HepG2 (cell line): ENCODE data around the gene TNS1. TPM values are rescaled to one million over a fixed set of nuclear protein-coding genes. Genes with fewer than 3 reads are reported as not detected.

ENCODE experiments used
- ARID3A ChIP-seq: IDR thresholded peaks from 2 replicates; pipeline ENCODE4 v1.6.1; 2012; ENCODE audit warnings: low read depth, low read length, improper control_type of control experiment
- CEBPG ChIP-seq: IDR thresholded peaks from 2 replicates; pipeline ENCODE4 v1.6.1; 2016
- FOSL2 ChIP-seq: sonication (generic); formaldehyde crosslinking; IDR thresholded peaks from 2 replicates; pipeline ENCODE4 v1.4.0; 2020; ENCODE audit warnings: missing genetic modification reagents
- GZF1 ChIP-seq: sonication (generic); formaldehyde crosslinking; IDR thresholded peaks from 2 replicates; pipeline ENCODE4 v1.5.1; 2020; ENCODE audit warnings: mild to moderate bottlenecking, missing genetic modification reagents
- HNF4G ChIP-seq, 2 experiments: sonication (generic) in 1 of 2; formaldehyde crosslinking in 1 of 2; IDR thresholded peaks; 2 replicates each; pipeline versions ENCODE4 v1.4.0 to v1.6.1; 2011 to 2020; ENCODE audit warnings: borderline replicate concordance in 2 of 2, low read depth in 2 of 2, mild to moderate bottlenecking in 2 of 2, low read length in 1 of 2, missing genetic modification reagents in 1 of 2, moderate library complexity in 1 of 2
- MTF1 ChIP-seq: sonication (generic); formaldehyde crosslinking; IDR thresholded peaks from 2 replicates; pipeline ENCODE4 v1.5.0; 2020; ENCODE audit warnings: missing genetic modification reagents
- PAX8 ChIP-seq: sonication (generic); formaldehyde crosslinking; IDR thresholded peaks from 2 replicates; pipeline ENCODE4 v1.8.0; 2022; ENCODE audit warnings: mild to moderate bottlenecking, missing genetic modification reagents, borderline replicate concordance
- PHF8 ChIP-seq: sonication (generic); formaldehyde crosslinking; IDR thresholded peaks from 2 replicates; pipeline ENCODE4 v1.5.0; 2020; ENCODE audit warnings: missing genetic modification reagents
- RARG ChIP-seq: sonication (generic); formaldehyde crosslinking; IDR thresholded peaks from 2 replicates; pipeline ENCODE4 v1.4.0; 2020; ENCODE audit warnings: low read depth, mild to moderate bottlenecking, missing genetic modification reagents
- SP4 ChIP-seq: sonication (generic); formaldehyde crosslinking; IDR thresholded peaks from 2 replicates; pipeline ENCODE4 v1.8.1; 2023; ENCODE audit warnings: mild to moderate bottlenecking, missing genetic modification reagents
- STAG1 ChIP-seq: sonication (generic); formaldehyde crosslinking; IDR thresholded peaks from 2 replicates; pipeline ENCODE4 v1.4.0; 2020; ENCODE audit warnings: missing genetic modification reagents
- TMF1 ChIP-seq: sonication (generic); formaldehyde crosslinking; IDR thresholded peaks from 2 replicates; pipeline ENCODE4 v1.8.1; 2022; ENCODE audit warnings: low read depth, missing genetic modification reagents
- ZFP36 ChIP-seq: fragments of 150-350 bp; IDR thresholded peaks from 2 replicates; pipeline ENCODE4 v1.6.1; 2018; ENCODE audit warnings: borderline replicate concordance, low read length, low read depth; ENCODE audit not compliant: partially characterized antibody
- ZFX ChIP-seq: sonication (generic); formaldehyde crosslinking; IDR thresholded peaks from 2 replicates; pipeline ENCODE4 v1.4.0; 2020; ENCODE audit warnings: mild to moderate bottlenecking, low read depth, missing genetic modification reagents, moderate library complexity
- ZKSCAN5 ChIP-seq: sonication (generic); formaldehyde crosslinking; IDR thresholded peaks from 2 replicates; pipeline ENCODE4 v1.5.1; 2020; ENCODE audit warnings: mild to moderate bottlenecking, missing genetic modification reagents
- ZNF235 ChIP-seq: sonication (generic); formaldehyde crosslinking; IDR thresholded peaks from 2 replicates; pipeline ENCODE4 v1.8.1; 2023; ENCODE audit warnings: mild to moderate bottlenecking, missing genetic modification reagents, borderline replicate concordance
- ZNF317 ChIP-seq: sonication (generic); formaldehyde crosslinking; IDR thresholded peaks from 2 replicates; pipeline ENCODE4 v1.5.0; 2020; ENCODE audit warnings: mild to moderate bottlenecking, missing genetic modification reagents
- ZNF441 ChIP-seq: sonication (generic); formaldehyde crosslinking; IDR thresholded peaks from 2 replicates; pipeline ENCODE4 v1.7.0; 2021; ENCODE audit warnings: missing genetic modification reagents, borderline replicate concordance
- polyA plus RNA-seq, 8 experiments: library from polyadenylated mRNA; depleted of rRNA in 3 of 8; stranded (reverse) in 7 of 8; unstranded in 1 of 8; fragments of >200 nt; fragmentation: Illumina TruSeq in 4 of 8; extraction: Trizol in 4 of 8; gene quantifications; 2 replicates each; pipeline versions ENCODE4 v1.2.1 to v1.2.3, GENCODE V29; 2011 to 2016; ENCODE audit warnings: low read depth in 4 of 8, missing spikeins in 1 of 8, mixed read lengths in 1 of 8; ENCODE audit not compliant: insufficient read depth in 1 of 8
- total RNA-seq, 5 experiments: library from RNA; depleted of rRNA; stranded (reverse); fragments of >200 nt; fragmentation: Illumina TruSeq; extraction: Trizol; gene quantifications; 2 replicates each; pipeline ENCODE4 v1.2.3, GENCODE V29; 2016; ENCODE audit warnings: low read depth in 1 of 5
- TF ChIP-seq, protein P1 (sequence below): sonication (generic); formaldehyde crosslinking; conservative IDR thresholded peaks from 2 replicates; pipeline ENCODE4 v1.8.0; 2022; ENCODE audit warnings: low read depth, missing genetic modification reagents
- TF ChIP-seq, protein P2 (sequence below): sonication (generic); formaldehyde crosslinking; IDR thresholded peaks from 2 replicates; pipeline ENCODE4 v1.8.1; 2023; ENCODE audit warnings: mild to moderate bottlenecking, missing genetic modification reagents

Gene TNS1
- total and polyA plus RNA-seq, 2 of the 13 experiments (the other 11 are each of a cell fraction or from before 2014, with no cell fraction given): 1.9 to 118 TPM

GRCh38 chr2:217911283-217912097 lies 91.3 kb downstream of the TNS1 start (continued):
- TF ChIP-seq HNF4G (IDR thresholded peaks at IDR 0.05; ENCODE audit: borderline replicate concordance, low read depth, low read length) (no peak), HNF4G (CRISPR knock-in tag; IDR thresholded peaks at IDR 0.05; ENCODE audit: borderline replicate concordance, low read depth) (peak; percentile 28; the same call in 1 of the 2 replicates), ARID3A (no peak), TMF1 (CRISPR knock-in tag) (no peak), ZFP36 (no peak), CEBPG (no peak), PAX8 (CRISPR knock-in tag) (no peak), SP4 (CRISPR knock-in tag) (0 out of 2 replicates have a peak, but pooled peaks have one; percentile 13), GZF1 (CRISPR knock-in tag) (no peak), FOSL2 (CRISPR knock-in tag) (peak; percentile 48), STAG1 (CRISPR knock-in tag) (no peak), ZNF317 (no peak), MTF1 (no peak), ZFX (CRISPR knock-in tag) (0 out of 2 replicates have a peak, but pooled peaks have one; percentile 21), PHF8 (CRISPR knock-in tag) (no peak), ZNF441 (CRISPR knock-in tag) (peak; percentile 76; the same call in 1 of the 2 replicates), ZKSCAN5 (CRISPR knock-in tag) (peak; percentile 76; the same call in 1 of the 2 replicates), RARG (no peak), ZNF235 (CRISPR knock-in tag) (no peak)
- TF ChIP-seq, protein P1, sequence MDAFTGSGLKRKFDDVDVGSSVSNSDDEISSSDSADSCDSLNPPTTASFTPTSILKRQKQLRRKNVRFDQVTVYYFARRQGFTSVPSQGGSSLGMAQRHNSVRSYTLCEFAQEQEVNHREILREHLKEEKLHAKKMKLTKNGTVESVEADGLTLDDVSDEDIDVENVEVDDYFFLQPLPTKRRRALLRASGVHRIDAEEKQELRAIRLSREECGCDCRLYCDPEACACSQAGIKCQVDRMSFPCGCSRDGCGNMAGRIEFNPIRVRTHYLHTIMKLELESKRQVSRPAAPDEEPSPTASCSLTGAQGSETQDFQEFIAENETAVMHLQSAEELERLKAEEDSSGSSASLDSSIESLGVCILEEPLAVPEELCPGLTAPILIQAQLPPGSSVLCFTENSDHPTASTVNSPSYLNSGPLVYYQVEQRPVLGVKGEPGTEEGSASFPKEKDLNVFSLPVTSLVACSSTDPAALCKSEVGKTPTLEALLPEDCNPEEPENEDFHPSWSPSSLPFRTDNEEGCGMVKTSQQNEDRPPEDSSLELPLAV (CRISPR knock-in tag): no peak
- TF ChIP-seq, protein P2, sequence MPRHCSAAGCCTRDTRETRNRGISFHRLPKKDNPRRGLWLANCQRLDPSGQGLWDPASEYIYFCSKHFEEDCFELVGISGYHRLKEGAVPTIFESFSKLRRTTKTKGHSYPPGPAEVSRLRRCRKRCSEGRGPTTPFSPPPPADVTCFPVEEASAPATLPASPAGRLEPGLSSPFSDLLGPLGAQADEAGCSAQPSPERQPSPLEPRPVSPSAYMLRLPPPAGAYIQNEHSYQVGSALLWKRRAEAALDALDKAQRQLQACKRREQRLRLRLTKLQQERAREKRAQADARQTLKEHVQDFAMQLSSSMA (CRISPR knock-in tag): no peak
